Measurements from ENCODE around the gene AHCYL2.
"Not testable (repeated sequence)": the region's sequence is repeated elsewhere in the genome, so short reads cannot be mapped to it uniquely, and the experiment has no call there.

AHCYL2 gene

DNA sequence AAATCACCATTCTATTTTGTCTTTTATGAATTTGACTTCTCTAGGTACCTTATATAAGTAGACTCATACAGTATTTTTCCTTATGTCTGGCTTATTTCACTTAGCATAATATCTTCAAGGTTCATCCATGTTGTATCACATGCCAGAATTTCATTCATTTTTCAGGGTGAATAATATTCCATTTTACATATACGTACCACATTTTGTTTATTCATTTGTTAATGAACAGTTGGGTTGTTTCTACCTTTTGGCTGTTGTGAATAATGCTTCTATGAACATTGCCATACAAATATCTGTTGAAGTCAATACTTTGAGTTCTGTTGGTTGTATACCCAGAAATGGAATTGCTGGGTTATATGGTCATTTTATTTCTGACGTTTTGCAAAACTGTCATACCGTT, 20.7 kb downstream of the AHCYL2 start:
- no peak for DNase-seq

DNA sequence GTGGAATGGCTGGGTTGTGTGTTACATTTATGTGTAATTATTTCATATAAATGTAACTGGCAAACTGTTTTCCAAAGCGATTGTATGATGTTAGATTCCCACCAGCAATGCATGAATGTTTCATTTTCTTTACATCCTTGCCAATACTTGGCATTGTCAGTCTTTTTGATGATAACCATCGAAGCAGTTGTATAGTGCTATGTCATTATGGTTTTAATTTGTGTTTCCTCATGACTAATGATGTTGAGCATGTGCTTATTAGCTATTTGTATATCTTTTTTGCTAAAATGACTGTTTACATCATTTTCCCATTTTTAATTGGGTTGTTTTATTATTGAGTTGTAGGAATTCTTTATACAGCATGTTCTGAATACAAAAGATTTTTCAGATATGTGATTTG, 22.3 kb downstream of the AHCYL2 start:
- no peak for DNase-seq

DNA sequence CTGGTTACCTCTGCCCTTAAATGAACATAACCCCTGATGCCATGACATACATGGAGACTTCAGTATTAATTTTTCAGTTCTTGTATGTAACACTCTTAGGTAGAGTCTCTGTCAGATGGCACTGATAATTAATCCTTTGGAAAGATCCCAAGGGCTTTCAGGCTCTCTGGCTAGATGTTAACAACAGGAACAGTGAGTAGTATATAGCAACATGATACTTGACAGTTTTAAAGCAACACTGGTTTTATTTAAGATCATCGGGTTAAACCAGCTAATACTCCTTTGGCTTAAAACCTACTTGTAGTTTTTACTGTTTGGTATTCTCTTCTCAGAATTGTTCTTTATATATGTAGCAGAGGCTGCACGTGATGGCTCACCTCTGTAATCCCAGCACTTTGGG, 27.3 kb downstream of the AHCYL2 start:
- DNase-seq: no peak

DNA sequence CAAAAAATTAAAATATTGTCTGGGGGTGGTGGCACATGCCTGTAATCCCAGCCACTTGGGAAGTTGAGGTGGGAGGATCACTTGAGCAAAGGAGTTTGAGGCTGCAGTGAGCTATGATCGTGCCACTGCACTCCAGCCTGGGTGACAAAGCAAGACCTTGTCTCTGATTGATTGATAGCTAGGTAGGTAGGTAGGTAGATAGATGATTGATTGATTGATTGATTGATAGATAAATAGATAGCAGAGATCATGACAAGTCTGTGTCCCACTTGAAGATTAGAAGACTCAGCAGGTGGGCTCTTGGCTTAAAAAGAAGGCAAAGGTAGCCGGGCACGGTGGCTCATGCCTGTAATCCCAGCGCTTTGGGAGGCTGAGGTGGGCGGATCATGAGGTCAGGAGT, 27.8 kb downstream of the AHCYL2 start:
- DNase-seq: not testable (repeated sequence)

DNA sequence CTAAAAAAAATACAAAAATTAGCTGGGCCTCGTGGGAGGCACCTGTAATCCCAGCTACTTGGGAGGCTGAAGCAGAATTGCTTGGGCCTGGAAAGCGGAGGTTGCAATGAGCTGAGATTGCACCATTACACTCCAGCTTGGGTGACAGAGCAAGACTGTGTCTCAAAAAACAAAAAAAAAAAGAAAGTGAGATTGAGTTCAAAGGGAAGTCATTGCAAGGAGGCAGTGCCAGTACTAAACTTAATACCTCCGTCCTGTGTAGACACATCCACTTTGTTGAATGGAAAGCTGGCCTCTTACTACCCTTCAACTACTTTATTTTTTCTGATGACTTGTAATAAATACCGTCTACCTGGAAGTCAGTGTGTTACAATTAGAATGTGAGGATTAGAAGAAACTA, 31.0 kb downstream of the AHCYL2 start:
- DNase-seq: no peak

DNA sequence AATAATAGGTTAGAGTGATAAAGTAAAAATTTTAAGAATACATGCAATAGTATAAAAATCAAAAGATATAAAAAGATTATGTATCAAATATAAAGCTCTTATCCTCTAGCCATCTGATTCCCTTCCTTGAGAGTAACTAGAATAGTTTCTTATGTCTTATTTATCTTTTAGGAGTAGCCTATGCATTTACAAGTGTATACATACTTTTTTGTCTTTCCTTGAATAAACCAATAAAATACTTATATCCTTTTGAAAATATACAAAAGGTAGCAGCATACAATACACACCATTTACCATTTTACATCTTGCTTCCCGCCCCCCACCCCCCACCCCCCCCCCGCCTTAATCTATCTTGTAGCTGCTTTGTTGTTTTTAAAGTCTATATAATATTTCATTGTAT, 31.4 kb downstream of the AHCYL2 start:
- no peak for DNase-seq

DNA sequence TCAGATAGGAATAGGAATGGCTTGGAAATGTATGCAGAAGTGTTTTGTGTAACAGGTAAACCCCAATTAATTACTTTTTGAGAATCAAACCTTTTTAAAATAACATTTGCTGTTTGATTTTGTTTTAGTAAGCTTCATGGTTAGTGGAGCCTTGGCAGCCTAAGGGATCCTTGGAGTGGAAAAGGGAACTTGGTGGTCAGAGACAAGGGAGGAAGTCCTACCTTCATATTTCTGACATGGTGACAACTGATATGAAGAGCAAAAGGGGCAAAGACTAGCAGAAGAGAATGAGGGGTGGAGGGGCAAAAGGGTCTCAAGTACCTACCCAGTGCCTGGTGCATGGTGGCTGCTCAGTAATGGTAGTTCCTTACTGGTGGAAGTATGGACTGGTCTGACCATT, 32.3 kb downstream of the AHCYL2 start:
- DNase-seq: no peak

DNA sequence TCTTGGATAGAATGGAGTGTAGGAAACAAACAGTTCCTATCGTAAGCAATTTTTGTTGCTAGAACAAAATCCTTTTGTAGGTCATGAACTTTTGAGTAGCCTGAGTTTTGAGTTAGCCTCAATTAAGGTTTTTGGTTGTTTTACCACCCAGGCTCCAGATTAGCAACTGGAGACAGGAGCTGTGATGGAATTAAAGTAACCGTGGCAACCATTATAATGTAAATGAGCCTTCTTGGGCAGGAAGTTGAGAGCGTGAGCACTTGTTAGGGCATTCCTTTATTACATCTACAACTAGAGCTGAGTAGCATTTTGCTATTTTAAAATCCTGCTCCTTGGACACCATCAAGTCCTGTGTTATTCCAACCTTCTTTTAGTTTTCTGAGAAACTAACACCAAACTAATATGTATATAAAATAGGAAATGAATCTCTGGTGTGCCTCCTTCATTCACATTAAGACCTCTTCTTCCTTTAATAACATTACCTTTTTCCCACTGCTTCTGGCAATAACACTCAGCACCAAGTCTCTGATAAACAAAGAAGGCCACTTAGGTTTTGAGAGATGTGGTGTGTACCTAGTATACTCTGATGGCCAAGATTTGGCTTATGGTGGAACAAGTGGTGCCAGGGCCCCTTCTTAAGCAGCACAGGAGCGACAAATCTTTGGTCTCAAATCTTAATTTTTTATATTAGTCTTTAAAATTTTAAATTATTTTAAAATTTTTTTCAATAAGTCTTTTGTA, 34.0 kb downstream of the AHCYL2 start:
- DNase-seq: no peak

DNA sequence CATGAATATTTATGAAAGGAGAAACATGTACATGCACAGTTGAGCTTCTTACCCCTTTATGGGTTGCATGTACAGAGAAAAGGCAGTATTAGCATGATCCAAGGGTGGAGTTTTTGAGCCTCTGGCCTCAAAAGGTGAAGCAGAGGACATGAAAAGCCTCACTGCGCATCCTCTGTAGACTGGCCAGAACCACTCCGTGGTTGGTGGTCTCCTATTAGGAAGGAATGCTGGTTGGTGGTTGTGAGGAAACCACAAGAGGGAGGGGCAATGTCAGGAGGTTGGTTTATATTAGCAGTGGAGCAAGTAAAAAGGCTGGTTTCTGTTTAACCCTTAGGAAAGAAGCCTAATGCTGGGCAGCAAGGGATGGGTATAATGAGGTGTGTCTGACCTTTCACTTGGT, 37.5 kb downstream of the AHCYL2 start:
- DNase-seq: no peak

DNA sequence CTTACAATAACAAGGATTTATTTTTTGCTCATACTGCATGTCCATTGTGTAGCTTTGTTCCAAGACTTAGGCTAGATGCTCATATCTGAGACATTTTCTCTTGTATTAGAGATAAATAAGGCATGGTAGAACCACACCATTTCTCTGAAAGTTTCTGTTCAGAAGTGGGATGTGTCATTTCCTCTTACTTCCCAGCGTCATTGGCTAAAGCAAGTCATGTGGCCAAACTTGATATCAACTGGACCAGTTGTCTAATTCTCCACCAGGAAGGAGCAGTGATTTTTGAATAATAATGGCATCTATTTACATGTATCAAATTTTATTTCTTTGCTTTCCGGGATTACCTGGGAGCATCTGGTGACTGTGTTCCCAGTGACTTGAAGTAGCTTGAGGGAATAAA, 38.3 kb downstream of the AHCYL2 start:
- no peak for DNase-seq

DNA sequence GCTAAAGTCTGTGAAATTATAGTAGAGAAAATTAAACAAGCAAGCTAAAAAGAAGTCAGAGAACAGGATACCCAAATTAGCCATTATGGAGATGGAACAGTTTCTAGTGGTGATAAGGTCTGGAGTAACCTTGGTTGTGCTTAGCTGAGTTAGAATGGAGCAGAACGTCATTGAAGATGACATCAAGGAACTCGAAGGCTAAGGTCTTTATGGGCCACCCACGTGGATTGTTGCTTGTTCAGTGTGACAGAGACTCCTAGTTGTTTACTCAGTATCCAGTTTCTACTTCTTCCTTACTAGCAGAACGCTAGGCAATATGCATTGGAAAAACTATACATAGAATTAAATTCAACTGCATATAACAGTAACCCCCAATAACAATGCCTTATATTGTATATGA, 39.7 kb downstream of the AHCYL2 start:
- no peak for DNase-seq

DNA sequence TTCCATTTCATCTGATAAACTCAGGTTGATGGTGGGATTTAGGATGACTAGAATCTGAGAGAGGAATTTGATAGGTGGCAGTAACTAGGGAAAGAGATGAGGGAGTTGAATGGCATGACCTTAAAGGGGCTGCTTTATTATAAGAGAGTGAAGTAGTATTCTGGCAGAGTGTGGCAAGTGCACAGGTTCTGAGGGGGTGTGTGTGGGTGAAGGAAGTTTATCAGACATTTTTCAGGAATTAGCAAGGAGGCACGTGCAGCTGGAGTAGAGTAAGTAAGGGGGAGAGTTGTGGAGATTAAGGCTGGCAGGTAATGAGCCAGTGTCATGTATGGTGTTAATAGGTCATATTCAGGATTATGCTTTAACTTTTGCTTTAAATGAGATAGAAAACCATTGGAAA, 40.5 kb downstream of the AHCYL2 start:
- no peak for DNase-seq

DNA sequence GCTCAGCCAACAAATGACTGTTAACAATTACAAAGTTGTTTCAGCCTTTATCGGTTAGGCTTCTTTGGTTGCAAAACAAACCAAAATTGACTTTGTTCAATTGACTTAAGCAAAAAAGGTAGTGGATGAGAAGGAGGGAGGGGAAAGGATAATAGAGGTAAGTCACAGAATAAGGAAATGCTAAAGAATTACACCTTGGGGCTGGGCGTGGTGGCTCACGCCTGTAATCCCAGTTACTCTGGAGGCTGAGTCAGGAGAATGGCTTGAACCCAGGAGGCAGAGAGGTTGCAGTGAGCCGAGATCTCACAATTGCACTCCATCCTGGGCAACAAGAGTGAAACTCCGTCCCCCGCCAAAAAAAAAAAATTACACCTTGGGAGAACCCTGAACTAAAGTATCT, 41.4 kb downstream of the AHCYL2 start:
- DNase-seq: no peak

DNA sequence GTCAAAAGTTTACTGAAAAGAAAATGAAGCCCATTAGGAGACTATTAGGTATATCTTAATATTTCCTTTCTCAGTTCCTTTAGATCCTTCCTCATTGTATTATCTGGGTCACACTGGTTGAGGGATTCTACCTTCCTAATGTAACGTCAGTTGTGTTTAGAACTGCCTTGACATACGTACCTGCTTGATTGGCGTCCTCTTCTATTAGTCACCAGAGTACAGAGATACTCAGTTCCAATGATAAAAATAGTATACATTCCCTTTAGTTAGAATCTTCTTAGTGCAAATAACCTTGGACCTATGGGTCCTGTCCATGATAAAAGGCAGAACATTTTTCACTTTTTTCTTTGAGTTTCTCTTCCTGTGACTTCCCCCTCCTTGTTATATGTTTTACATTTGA, 45.2 kb downstream of the AHCYL2 start:
- no peak for DNase-seq

DNA sequence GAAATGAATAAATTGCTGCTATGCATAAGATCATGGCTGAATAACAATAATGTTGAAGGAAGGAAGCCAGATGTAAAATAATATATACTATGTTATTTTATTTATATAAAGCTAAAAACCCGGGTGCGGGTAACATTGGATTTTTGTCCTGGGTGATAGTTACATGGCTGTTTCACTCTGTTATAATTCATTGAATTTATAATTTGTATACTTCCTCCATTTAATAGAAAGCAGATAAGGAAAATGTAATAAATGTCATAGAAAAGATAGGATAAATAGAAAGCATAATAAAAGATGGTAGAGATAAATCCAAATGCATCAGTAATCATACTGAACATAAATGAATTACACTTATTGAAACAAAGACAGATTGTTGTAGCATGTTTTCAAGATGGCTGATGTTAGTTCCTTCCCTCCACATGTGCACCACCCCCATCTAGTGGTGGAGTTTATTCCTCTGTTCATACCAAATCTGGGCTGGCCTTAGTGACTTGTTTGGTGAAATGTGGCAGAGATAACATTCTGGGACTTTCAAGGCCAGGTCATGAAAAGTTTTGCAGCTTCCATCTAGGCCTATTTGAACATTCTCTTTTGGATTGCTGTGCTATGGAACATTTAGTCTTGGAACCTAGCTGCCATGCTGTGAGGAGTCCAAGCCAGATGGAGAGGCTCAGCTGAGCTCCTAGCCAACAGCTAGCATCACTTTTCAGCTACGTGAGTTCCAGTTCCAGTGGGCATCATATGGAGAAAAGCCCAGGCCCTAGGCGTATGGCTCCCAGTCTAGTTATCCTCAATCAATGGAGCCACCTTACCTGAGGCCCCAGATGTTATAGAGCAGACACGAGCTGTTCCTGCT, 46.9 kb downstream of the AHCYL2 start:
- DNase-seq: no peak

DNA sequence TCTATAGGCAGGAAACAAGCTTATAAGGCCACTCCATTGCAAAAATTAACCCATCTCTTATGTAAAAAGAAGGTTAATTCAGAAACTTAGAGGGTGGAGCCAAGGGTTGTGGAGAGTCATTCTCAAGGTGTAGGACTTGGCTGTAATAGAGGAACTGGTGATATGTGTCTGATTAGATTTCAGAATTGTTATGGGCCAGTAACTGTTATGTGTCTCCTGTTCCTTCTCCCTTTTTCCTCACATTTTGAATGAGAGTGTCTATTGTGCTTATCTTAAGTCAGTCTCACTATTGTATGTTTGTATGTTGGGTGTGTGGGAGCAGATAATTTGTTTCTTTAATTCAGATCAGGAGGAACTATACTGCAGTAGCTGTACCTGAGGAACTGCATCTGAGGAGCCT, 49.1 kb downstream of the AHCYL2 start:
- DNase-seq: no peak

DNA sequence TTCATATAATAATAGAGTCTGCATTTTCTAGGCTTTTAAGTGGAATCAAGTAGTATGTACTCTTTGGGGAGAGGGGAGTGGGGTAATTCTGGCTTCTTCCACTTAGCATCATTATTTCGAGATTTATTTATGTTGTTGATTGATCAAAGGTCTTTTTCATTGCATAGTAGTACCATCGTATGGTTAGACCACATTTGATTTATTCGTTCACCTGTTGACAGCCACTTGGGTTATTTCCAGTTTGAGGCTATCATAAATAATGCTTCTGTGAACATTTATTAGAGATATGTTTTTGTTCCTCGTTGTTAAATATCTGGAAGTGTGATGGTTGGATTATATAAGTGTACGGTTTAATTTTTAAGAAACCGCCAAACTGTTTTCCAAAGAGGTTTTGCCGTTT, 52.8 kb downstream of the AHCYL2 start:
- DNase-seq: no peak

DNA sequence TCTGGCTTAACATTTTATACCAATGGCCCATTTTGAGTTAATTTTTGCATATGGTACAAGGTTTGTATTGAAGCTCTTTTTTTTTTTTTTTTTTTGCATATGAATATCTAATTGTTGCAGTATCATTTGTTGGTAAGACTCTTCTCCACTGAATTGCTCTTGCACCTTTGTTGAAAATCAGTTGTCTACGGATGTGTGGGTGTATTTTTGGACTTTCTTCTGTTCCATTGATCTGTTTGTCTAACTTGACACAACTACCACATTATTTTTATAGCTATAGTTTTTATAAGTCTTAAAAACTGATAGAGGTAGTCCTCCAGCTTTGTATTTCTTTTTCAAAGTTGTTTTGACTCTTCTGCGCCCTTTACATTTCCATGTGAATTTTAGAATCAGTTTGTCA, 53.9 kb downstream of the AHCYL2 start:
- no peak for DNase-seq

DNA sequence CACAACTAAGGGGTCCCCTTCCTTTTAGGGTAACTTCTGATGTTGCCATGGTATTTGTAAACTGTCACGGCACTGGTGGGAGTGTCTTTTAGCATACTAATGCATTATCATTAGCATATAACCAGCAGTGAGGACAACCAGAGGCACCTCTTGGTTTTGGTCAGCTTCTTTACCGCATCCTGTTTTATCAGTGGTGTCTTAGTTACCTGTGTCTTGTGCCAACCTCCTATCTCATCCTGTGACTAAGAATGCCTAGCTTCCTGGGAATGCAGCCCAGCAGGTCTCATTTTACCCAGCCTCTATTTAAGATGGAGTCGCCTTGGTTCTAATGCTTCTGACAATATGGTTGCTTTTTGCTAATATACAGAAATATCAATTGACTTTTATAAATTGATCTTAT, 54.9 kb downstream of the AHCYL2 start:
- no peak for DNase-seq

DNA sequence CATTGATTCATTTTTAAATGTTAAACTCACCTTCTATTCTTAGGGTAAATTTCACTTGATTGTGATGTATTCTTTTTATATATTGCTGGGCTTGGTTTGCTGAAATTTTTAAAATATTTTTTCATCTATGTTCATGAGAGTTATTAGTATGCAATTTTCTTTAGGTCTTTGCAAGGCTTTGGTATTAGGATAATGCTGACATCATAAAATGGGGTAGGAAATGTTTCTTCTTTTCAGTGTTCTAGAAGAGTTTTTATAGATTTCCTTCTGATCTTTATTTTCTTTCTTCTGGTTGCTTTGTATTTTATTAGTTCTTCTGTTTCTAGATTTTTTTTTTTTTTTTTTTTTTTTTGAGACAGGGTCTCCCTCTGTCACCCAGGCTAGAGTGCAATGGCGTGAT, 56.3 kb downstream of the AHCYL2 start:
- DNase-seq: no peak

DNA sequence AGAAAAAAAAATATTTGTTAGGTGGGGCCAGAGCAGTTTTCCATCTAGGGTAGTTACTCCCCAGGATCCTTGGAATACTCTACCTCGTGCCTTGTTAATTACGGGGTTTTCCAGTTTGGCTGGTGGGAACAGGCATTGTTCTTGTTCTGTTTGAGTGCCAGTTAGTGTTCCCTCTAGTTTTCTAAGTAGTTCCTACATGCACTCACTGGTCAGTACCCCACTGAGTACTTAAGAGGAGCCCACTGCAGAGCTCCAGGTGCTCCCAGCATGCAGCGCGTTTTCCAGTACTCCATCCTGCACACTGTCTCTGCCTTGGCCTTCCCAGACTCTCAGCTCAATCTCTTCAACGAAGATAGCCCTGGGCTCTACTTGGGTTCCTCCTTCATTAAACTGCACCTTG, 58.0 kb downstream of the AHCYL2 start:
- no peak for DNase-seq

DNA sequence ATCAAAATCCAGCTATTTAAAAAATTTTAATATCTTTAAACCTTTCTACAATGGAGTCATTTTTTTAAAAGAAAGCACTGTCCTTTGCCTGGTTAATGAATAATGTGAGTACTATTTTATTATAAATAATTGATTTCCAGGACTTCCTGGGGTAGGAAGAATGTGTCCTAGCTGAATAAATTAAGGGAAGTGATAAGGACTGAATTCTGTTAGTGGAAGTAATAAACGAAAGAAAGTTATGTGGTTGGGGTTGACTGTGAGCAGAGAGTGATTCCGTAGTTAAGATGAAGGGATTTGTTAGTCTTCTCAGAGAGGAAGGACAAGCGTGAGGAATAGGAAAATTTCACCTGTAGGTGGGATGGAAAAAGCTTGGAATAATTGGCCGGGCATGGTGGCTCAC, 59.1 kb downstream of the AHCYL2 start:
- no peak for DNase-seq

DNA sequence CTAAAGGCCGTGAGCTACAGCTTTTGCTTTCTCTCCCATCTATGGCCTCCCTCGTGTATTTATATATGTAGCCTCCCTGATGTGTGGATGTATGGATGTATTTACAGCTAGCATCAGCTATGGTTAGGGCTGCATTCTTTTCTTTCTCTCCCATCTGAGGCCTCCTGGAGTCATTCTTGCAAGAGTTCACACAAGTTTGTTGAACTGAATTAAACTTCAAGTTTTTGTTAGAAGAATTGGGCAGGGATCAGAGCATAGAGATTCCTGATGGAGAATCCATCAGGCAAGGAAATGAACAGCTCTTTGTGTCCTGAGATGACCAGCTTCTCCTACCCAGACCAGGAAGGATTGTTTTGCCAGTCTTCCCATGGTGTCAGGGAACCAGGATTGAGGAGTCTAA, 60.3 kb downstream of the AHCYL2 start:
- DNase-seq: no peak

DNA sequence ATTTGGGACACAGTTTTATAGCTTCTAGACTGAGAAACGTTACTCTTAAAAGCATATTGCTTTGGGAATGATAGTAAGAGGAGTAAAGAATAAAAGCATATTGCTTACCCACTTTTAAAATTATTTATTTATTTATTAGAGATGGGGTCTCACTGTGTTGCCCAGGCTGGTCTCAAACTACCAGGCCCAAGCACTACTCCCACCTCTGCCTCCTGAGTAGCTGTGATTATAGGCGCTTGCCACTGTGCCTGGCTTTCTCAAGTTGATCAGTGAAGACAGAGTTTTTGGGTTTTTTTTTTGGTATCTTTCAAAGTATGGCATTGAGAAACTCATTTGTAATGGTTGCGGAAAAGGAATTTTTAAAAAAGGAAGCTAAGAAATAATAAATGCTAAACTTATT, 68.0 kb downstream of the AHCYL2 start:
- no peak for DNase-seq

DNA sequence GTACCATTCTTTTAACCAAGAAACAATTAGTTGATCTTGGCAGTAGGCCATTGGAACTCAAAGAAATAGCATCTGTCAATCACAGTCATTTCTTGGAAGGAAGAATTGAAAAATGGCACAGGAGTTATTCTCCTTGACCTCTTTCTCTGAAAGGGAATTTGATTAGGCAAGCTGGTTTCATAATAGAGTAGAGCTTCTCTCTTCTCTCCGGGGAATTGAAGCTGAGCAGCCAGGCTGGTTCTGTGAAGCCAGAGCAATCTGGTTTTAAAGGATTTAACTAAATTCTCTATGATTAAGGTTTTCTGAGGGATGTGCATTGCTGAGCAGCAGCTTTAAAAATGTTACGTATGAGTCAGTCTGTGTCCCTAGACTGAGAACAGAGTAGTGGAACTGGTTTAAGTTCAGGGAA, 70.2 kb downstream of the AHCYL2 start:
- DNase-seq: no peak
